Gastroesophageal sphincter (tissue), 3 donors: Measurements from ENCODE around the gene DNAH8.

ENCODE experiments used
- CTCF ChIP-seq, 4 experiments: fragments of 200-600 bp in 2 of 4; fragments of 450-650 bp in 2 of 4; sonication (generic) in 1 of 4; IDR thresholded peaks; one replicate each; pipeline ENCODE4 v1.5.1; 2017 to 2019; ENCODE audit warnings: antibody characterized with exemption in 4 of 4, mild to moderate bottlenecking in 2 of 4, moderate library complexity in 2 of 4
- POLR2AphosphoS5 ChIP-seq: sonication (generic); formaldehyde crosslinking; IDR thresholded peaks from one replicate; pipeline ENCODE4 v1.6.1; 2017; ENCODE audit warnings: antibody characterized with exemption

DNA sequence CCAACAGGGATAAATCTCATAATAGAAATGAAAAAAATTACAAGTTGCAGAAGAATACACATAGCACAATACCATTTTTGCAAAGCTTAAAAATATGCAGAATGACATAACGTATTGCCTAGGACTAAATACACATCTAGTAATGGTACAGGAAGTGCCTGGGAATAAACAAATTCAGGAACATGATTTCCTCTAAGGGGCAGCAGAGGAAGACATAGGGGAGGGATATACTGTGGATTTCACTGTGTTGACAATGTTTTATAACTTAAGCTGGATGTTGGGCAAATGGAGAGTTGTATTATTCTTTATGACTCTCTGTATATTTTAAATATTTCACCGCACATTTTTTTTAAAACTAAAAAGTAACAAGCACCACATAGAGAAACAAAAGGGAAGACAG, 6.6 kb upstream of the DNAH8 start:
- TF ChIP-seq CTCF (IDR thresholded peaks at IDR 0.05) (no peak), POLR2AphosphoS5 (no peak)
